CD14-positive monocyte (primary cell): ENCODE results near the gene AFDN. TPM values are rescaled to one million over a fixed set of nuclear protein-coding genes. Genes with fewer than 3 reads are reported as not detected.

ENCODE experiments used
- DNase-seq, 3 donors: peaks; one replicate each; pipeline ENCODE4 v3.0.0-alpha.2; 2011 to 2022
- H2AFZ ChIP-seq: 2 replicates; pipeline ENCODE4 v1.6.0; 2012; ENCODE audit warnings: mild to moderate bottlenecking, low read depth, low read length, inconsistent platforms; ENCODE audit not compliant: insufficient read depth, poor library complexity, severe bottlenecking
- H3K27ac ChIP-seq, 2 donors: 1 replicate in 1 of 2; 2 replicates in 1 of 2; pipeline ENCODE4 v1.5.1; 2012 to 2013; ENCODE audit warnings: low read length in 2 of 2, control low read depth in 1 of 2, inconsistent platforms in 1 of 2, low read depth in 1 of 2, mild to moderate bottlenecking in 1 of 2
- H3K27me3 ChIP-seq, 2 donors: one replicate each; pipeline versions ENCODE4 v1.6.0 to v1.6.1; 2011 to 2013; ENCODE audit warnings: low read length in 2 of 2; ENCODE audit not compliant: control insufficient read depth in 2 of 2, insufficient read depth in 2 of 2
- H3K36me3 ChIP-seq, 2 donors: replicated peaks in 1 of 2; 1 replicate in 1 of 2; 2 replicates in 1 of 2; pipeline versions ENCODE4 v1.5.1 to v1.6.1; 2012 to 2013; ENCODE audit warnings: low read length in 2 of 2, control low read depth in 1 of 2, inconsistent platforms in 1 of 2, mild to moderate bottlenecking in 1 of 2; ENCODE audit not compliant: insufficient read depth in 2 of 2, control insufficient read depth in 1 of 2
- H3K4me1 ChIP-seq, 2 donors: 1 replicate in 1 of 2; 2 replicates in 1 of 2; pipeline versions ENCODE4 v1.5.1 to v1.6.1; 2012 to 2013; ENCODE audit warnings: low read length in 2 of 2, control low read depth in 1 of 2, inconsistent platforms in 1 of 2, mild to moderate bottlenecking in 1 of 2, moderate library complexity in 1 of 2; ENCODE audit not compliant: insufficient read depth in 2 of 2, control insufficient read depth in 1 of 2
- H3K4me2 ChIP-seq: replicated peaks from 2 replicates; pipeline ENCODE3; 2012; ENCODE audit warnings: low read length, moderate library complexity, mild to moderate bottlenecking; ENCODE audit not compliant: poor library complexity, severe bottlenecking; ENCODE audit errors: extremely low read depth
- H3K4me3 ChIP-seq, 3 experiments: fragments of 200-600 bp in 1 of 3; sonication (generic) in 1 of 3; replicated peaks in 1 of 3; 1 replicate in 2 of 3; 2 replicates in 1 of 3; pipeline ENCODE4 v1.5.1; 2011 to 2013; ENCODE audit warnings: low read length in 3 of 3, mild to moderate bottlenecking in 3 of 3, control low read depth in 2 of 3, low read depth in 2 of 3, inconsistent platforms in 1 of 3, moderate library complexity in 1 of 3
- H3K79me2 ChIP-seq: 2 replicates; pipeline ENCODE4 v1.6.0; 2012; ENCODE audit warnings: mild to moderate bottlenecking, control low read depth, inconsistent platforms, low read length, moderate library complexity; ENCODE audit not compliant: insufficient read depth
- H3K9ac ChIP-seq: 2 replicates; pipeline ENCODE4 v1.6.0; 2017; ENCODE audit warnings: low read length, mild to moderate bottlenecking; ENCODE audit not compliant: insufficient read depth, poor library complexity, severe bottlenecking
- H3K9me3 ChIP-seq, 2 donors: replicated peaks in 1 of 2; 1 replicate in 1 of 2; 2 replicates in 1 of 2; pipeline versions ENCODE4 v1.5.1 to v1.6.1; 2012 to 2013; ENCODE audit warnings: low read length in 2 of 2, control low read depth in 1 of 2; ENCODE audit not compliant: control insufficient read depth in 1 of 2, insufficient read depth in 1 of 2
- H4K20me1 ChIP-seq: 2 replicates; pipeline ENCODE4 v1.6.0; 2012; ENCODE audit warnings: mild to moderate bottlenecking, low read length, control low read depth, moderate library complexity; ENCODE audit not compliant: insufficient read depth
- H3K27ac Mint-ChIP-seq, 7 donors: one replicate each; pipeline ENCODE4 v1.8.0; 2020; ENCODE audit warnings: mild to moderate bottlenecking in 7 of 7, mixed read lengths in 7 of 7, moderate library complexity in 6 of 7, inconsistent platforms in 2 of 7
- H3K27me3 Mint-ChIP-seq, 3 donors: one replicate each; pipeline ENCODE4 v1.8.0; 2021 to 2022; ENCODE audit warnings: low read depth in 3 of 3, mild to moderate bottlenecking in 3 of 3, mixed read lengths in 3 of 3, moderate library complexity in 3 of 3, inconsistent platforms in 1 of 3
- H3K36me3 Mint-ChIP-seq, 2 donors: one replicate each; pipeline ENCODE4 v1.8.0; 2020; ENCODE audit warnings: mixed read lengths in 2 of 2, inconsistent platforms in 1 of 2, mild to moderate bottlenecking in 1 of 2
- H3K4me1 Mint-ChIP-seq: one replicate; pipeline ENCODE4 v1.8.0; 2020; ENCODE audit warnings: mild to moderate bottlenecking, mixed read lengths
- H3K4me3 Mint-ChIP-seq, 2 donors: one replicate each; pipeline ENCODE4 v1.8.0; 2020; ENCODE audit warnings: mild to moderate bottlenecking in 2 of 2, mixed read lengths in 2 of 2, moderate library complexity in 1 of 2
- H3K9me3 Mint-ChIP-seq, 7 donors: one replicate each; pipeline ENCODE4 v1.8.0; 2020 to 2022; ENCODE audit warnings: mixed read lengths in 7 of 7, mild to moderate bottlenecking in 6 of 7, moderate library complexity in 6 of 7, inconsistent platforms in 2 of 7
- WGBS: methylation state at CpG from one replicate; pipeline ENCODE4 v1.1.5; 2013; ENCODE audit warnings: missing lambda C conversion rate; ENCODE audit not compliant: insufficient coverage; 5-methylcytosine and 5-hydroxymethylcytosine counted together
- intact Hi-C, 2 donors: fragments of 100-400 bp; cut with micrococcal nuclease; formaldehyde crosslinking; loops; one replicate each; pipeline versions ENCODE4 v1.15.0 to v1.15.1; 2023
- polyA plus RNA-seq, 3 donors: library from polyadenylated mRNA; depleted of rRNA in 1 of 3; unstranded in 2 of 3; stranded (reverse) in 1 of 3; fragments of 300-500 nt in 2 of 3; fragments of >200 nt in 1 of 3; fragmentation: Illumina TruSeq in 2 of 3; gene quantifications; 1 replicate in 2 of 3; 2 replicates in 1 of 3; pipeline ENCODE4 v1.2.3, GENCODE V29; 2012 to 2021
- TF ChIP-seq, protein P1 (sequence below): fragments of 200-600 bp; IDR thresholded peaks from one replicate; pipeline ENCODE4 v1.8.0; 2022; ENCODE audit warnings: antibody characterized with exemption, mild to moderate bottlenecking

Gene AFDN
- polyA plus RNA-seq, 3 donors = 0.03 to 1.5 TPM; not detected in 1

DNA sequence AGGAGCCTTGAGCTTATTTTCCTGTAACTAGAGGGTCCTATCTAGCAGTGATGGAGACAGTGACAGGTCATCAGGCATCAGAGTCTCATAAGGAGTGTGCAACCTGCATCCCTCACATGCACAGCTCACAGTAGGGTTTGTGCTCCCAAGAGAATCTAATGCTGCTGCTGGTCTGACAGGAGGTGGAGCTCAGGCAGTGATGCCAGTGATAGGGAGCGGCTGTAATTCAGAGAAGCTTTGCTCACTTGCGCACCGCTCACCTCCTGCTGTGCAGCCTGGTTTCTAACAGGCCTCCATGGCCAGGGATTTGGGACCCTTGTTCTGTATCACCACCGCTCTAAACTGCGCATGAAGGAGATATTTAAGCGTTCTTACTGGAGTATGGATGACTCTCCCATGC is 176.1 kb downstream of the AFDN start:
- TF ChIP-seq, protein P1, sequence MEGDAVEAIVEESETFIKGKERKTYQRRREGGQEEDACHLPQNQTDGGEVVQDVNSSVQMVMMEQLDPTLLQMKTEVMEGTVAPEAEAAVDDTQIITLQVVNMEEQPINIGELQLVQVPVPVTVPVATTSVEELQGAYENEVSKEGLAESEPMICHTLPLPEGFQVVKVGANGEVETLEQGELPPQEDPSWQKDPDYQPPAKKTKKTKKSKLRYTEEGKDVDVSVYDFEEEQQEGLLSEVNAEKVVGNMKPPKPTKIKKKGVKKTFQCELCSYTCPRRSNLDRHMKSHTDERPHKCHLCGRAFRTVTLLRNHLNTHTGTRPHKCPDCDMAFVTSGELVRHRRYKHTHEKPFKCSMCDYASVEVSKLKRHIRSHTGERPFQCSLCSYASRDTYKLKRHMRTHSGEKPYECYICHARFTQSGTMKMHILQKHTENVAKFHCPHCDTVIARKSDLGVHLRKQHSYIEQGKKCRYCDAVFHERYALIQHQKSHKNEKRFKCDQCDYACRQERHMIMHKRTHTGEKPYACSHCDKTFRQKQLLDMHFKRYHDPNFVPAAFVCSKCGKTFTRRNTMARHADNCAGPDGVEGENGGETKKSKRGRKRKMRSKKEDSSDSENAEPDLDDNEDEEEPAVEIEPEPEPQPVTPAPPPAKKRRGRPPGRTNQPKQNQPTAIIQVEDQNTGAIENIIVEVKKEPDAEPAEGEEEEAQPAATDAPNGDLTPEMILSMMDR = no peak
- Histone ChIP-seq H3K27ac (no peak overlapping the region), H3K4me2 (no peak overlapping the region), H3K36me3 (no peaks in the 10 kb centered on the region), H2AFZ (no peak overlapping the region), H4K20me1 (no peaks in the 10 kb centered on the region), H3K79me2 (no peaks in the 10 kb centered on the region), H3K4me1 (no peaks in the 10 kb centered on the region), H3K4me3 (no peak overlapping the region), H3K9ac (no peak overlapping the region), H3K27me3 (no peaks in the 10 kb centered on the region), H3K9me3 (no peaks in the 10 kb centered on the region)
- intact Hi-C loops = no loop called here
- H3K4me3 Mint-ChIP-seq = no peak overlapping the region
- no peaks in the 10 kb centered on the region for H3K36me3 Mint-ChIP-seq
- H3K4me1 Mint-ChIP-seq = peaks cover 4% of the 10 kb centered on the region
- H3K27ac Mint-ChIP-seq = no peak overlapping the region
- DNase-seq = no peak
- H3K9me3 Mint-ChIP-seq = peaks cover 0 to 4% (median 2%) of the 10 kb centered on the region in 7 donors
- peaks cover 3 to 8% (median 3%) of the 10 kb centered on the region in 3 donors for H3K27me3 Mint-ChIP-seq
- WGBS = 100% methylated on average over 4 of the region's 6 CpGs

- DNase-seq = no peak
- Histone ChIP-seq H3K36me3 (no peaks in the 10 kb centered on the region), H3K9me3 (no peaks in the 10 kb centered on the region), H3K4me3 (no peak overlapping the region), H4K20me1 (no peaks in the 10 kb centered on the region), H3K27me3 (no peaks in the 10 kb centered on the region), H3K27ac (no peak overlapping the region), H3K4me2 (no peak overlapping the region), H2AFZ (no peak overlapping the region), H3K9ac (no peak overlapping the region), H3K4me1 (no peaks in the 10 kb centered on the region), H3K79me2 (no peaks in the 10 kb centered on the region)
- intact Hi-C loops = no loop called here
- TF ChIP-seq, protein P1 = no peak
- no peaks in the 10 kb centered on the region for H3K36me3 Mint-ChIP-seq
- 62% methylated on average over 3 of the region's 7 CpGs for WGBS
- H3K27ac Mint-ChIP-seq = no peak overlapping the region
- H3K4me3 Mint-ChIP-seq = no peak overlapping the region
- H3K9me3 Mint-ChIP-seq = peaks cover 0 to 4% (median 2%) of the 10 kb centered on the region in 7 donors
- peaks cover 3 to 8% (median 3%) of the 10 kb centered on the region in 3 donors for H3K27me3 Mint-ChIP-seq
- H3K4me1 Mint-ChIP-seq = peaks cover 4% of the 10 kb centered on the region
Observed at GRCh38 chr6:168004023-168004422, 177.3 kb downstream of the AFDN start.
